Right lobe of liver (tissue), 4 donors: ENCODE measurements around the gene ALDH1B1.

ENCODE experiments used
- POLR2A ChIP-seq: fragments of 450-650 bp; IDR thresholded peaks from one replicate; pipeline ENCODE4 v1.6.1; 2017; ENCODE audit warnings: antibody characterized with exemption, mild to moderate bottlenecking
- TF ChIP-seq, protein P1 (sequence below), 4 donors: fragments of 200-600 bp in 3 of 4; fragments of 450-650 bp in 1 of 4; IDR thresholded peaks; one replicate each; pipeline versions ENCODE4 v1.5.1 to v1.8.0; 2016 to 2022; ENCODE audit warnings: antibody characterized with exemption in 4 of 4, mild to moderate bottlenecking in 2 of 4
- donor health status: DM: no; HTN: no; CAD: no.
- donor health status: DM: no; HTN: no; CAD: no.
- donor health status: DM: no; HTN: yes; CAD: no.

DNA sequence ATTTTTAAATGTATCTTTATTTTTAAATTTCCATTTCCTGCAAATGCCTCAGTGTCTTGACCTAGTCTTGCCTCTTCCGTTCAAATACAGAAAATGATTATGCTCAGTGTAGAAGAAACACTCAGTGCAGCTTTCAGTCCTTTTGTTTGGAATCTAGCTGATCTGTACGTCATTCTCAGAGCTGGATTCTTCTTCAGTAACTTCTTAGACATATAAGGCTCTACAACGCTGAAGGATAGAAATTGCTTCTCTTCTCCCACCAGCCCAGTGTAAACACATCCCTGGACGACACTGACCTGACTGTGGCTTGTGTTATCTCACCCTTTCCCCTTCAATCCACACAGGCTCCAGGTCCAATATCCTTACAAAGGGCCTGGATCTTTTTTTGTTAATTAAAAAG, 3.2 kb upstream of the ALDH1B1 start:
- TF ChIP-seq, protein P1, sequence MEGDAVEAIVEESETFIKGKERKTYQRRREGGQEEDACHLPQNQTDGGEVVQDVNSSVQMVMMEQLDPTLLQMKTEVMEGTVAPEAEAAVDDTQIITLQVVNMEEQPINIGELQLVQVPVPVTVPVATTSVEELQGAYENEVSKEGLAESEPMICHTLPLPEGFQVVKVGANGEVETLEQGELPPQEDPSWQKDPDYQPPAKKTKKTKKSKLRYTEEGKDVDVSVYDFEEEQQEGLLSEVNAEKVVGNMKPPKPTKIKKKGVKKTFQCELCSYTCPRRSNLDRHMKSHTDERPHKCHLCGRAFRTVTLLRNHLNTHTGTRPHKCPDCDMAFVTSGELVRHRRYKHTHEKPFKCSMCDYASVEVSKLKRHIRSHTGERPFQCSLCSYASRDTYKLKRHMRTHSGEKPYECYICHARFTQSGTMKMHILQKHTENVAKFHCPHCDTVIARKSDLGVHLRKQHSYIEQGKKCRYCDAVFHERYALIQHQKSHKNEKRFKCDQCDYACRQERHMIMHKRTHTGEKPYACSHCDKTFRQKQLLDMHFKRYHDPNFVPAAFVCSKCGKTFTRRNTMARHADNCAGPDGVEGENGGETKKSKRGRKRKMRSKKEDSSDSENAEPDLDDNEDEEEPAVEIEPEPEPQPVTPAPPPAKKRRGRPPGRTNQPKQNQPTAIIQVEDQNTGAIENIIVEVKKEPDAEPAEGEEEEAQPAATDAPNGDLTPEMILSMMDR (IDR thresholded peaks at IDR 0.05) = no peak
- TF ChIP-seq POLR2A = no peak
